ENCODE results near the gene SERPINC1. TPM values are rescaled to one million over a fixed set of nuclear protein-coding genes. Genes with fewer than 3 reads are reported as not detected.

SERPINC1 gene
- total and polyA plus RNA-seq, 2 of the 8 experiments (the other 6 are each of a cell fraction or from before 2014, with no cell fraction given) = 0.08 TPM; not detected in 1

DNA sequence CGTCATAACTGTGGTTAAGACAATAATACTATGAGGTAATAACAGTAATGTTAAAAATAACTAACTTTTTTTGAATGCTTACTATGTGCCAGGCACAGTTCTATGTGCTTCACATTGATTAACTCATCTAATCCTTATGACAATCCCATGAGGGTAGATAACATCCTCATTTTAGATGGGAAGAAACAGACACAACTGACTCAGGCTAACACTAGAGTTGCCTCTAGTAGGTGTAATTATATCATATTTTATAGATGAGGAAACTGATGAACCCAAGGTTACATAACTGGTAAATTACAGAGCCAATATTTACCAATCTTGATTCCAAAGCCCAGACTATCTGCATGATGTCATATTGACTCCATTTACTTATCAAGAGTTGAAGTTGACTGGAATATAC, 23.5 kb downstream of the SERPINC1 start (continued):
- TF ChIP-seq CHD7 (IDR thresholded peaks at IDR 0.05; ENCODE audit: insufficient replicate concordance, low read length) (no peak), SAP30 (IDR thresholded peaks at IDR 0.05; ENCODE audit: insufficient read depth, insufficient replicate concordance, low read length) (no peak), POLR2AphosphoS5 (IDR thresholded peaks at IDR 0.05; ENCODE audit: low read depth, low read length) (no peak), SP2 (IDR thresholded peaks at IDR 0.05; ENCODE audit: low read length) (no peak), TAF1 (IDR thresholded peaks at IDR 0.05; ENCODE audit: low read depth, low read length) (no peak), RAD21 (IDR thresholded peaks at IDR 0.05 in 1 of 2, conservative IDR thresholded peaks at IDR 0.05 in 1 of 2; ENCODE audit: low read depth in 2 of 2, low read length in 2 of 2) (no peak), SP1 (IDR thresholded peaks at IDR 0.05; ENCODE audit: low read depth, low read length) (no peak)
- TF ChIP-seq, protein P1, sequence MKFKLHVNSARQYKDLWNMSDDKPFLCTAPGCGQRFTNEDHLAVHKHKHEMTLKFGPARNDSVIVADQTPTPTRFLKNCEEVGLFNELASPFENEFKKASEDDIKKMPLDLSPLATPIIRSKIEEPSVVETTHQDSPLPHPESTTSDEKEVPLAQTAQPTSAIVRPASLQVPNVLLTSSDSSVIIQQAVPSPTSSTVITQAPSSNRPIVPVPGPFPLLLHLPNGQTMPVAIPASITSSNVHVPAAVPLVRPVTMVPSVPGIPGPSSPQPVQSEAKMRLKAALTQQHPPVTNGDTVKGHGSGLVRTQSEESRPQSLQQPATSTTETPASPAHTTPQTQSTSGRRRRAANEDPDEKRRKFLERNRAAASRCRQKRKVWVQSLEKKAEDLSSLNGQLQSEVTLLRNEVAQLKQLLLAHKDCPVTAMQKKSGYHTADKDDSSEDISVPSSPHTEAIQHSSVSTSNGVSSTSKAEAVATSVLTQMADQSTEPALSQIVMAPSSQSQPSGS (IDR thresholded peaks at IDR 0.05; ENCODE audit: low read length) = no peak
- TF ChIP-seq, protein P2, sequence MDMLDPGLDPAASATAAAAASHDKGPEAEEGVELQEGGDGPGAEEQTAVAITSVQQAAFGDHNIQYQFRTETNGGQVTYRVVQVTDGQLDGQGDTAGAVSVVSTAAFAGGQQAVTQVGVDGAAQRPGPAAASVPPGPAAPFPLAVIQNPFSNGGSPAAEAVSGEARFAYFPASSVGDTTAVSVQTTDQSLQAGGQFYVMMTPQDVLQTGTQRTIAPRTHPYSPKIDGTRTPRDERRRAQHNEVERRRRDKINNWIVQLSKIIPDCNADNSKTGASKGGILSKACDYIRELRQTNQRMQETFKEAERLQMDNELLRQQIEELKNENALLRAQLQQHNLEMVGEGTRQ (IDR thresholded peaks at IDR 0.05; ENCODE audit: low read length) = no peak

Data from H1 (cell line).